Measurements from ENCODE around the gene DNAH5. TPM values are rescaled to one million over a fixed set of nuclear protein-coding genes. Genes with fewer than 3 reads are reported as not detected.

DNAH5 gene
- total RNA-seq, 1 experiment from 2014 or later = 0.14 TPM

GRCh38 chr5:13910637-13911288 lies 33.7 kb downstream of the DNAH5 start:
- no peak for DNase-seq
- Histone ChIP-seq H3K36me3 (ENCODE audit: control insufficient read depth, insufficient read depth, low read length) (no peaks in the 10 kb centered on the region), H3K9me3 (no peaks in the 10 kb centered on the region), H3K4me3 (ENCODE audit: low read depth, low read length) (no peak overlapping the region), H3K27me3 (replicated peaks; ENCODE audit: control insufficient read depth, insufficient read depth, low read length) (no peaks in the 10 kb centered on the region), H3K4me1 (no peaks in the 10 kb centered on the region)
- peaks cover 6% of the 10 kb centered on the region for H3K27me3 Mint-ChIP-seq (ENCODE audit: insufficient read depth, unreplicated experiment)
- TF ChIP-seq, protein P1, sequence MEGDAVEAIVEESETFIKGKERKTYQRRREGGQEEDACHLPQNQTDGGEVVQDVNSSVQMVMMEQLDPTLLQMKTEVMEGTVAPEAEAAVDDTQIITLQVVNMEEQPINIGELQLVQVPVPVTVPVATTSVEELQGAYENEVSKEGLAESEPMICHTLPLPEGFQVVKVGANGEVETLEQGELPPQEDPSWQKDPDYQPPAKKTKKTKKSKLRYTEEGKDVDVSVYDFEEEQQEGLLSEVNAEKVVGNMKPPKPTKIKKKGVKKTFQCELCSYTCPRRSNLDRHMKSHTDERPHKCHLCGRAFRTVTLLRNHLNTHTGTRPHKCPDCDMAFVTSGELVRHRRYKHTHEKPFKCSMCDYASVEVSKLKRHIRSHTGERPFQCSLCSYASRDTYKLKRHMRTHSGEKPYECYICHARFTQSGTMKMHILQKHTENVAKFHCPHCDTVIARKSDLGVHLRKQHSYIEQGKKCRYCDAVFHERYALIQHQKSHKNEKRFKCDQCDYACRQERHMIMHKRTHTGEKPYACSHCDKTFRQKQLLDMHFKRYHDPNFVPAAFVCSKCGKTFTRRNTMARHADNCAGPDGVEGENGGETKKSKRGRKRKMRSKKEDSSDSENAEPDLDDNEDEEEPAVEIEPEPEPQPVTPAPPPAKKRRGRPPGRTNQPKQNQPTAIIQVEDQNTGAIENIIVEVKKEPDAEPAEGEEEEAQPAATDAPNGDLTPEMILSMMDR (IDR thresholded peaks at IDR 0.05; ENCODE audit: insufficient read depth in 1 of 2, low read depth in 1 of 2, low read length in 1 of 2, severe bottlenecking in 1 of 2, unreplicated experiment in 1 of 2) = no peak
- ChIA-PET CTCF (interaction anchor here (1.8 kb wide), 1 partner anchor 46 kb away, joined by 4 read pairs; no protein-coding TSS in a partner anchor), POLR2A (no interaction called here)
- no peaks in the 10 kb centered on the region for H3K4me1 Mint-ChIP-seq (ENCODE audit: low read depth, unreplicated experiment)
- no TSS peak for BruUV-seq (replicated peaks)
- intact Hi-C loops (cut with micrococcal nuclease; ENCODE audit: unreplicated experiment) = no loop called here
- no peaks in the 10 kb centered on the region for H3K36me3 Mint-ChIP-seq (ENCODE audit: insufficient read depth, unreplicated experiment)
- H3K27ac Mint-ChIP-seq (ENCODE audit: unreplicated experiment) = no peak overlapping the region
- H3K4me3 Mint-ChIP-seq (ENCODE audit: unreplicated experiment) = no peak overlapping the region
- H3K9me3 Mint-ChIP-seq (ENCODE audit: unreplicated experiment) = no peaks in the 10 kb centered on the region

DNA sequence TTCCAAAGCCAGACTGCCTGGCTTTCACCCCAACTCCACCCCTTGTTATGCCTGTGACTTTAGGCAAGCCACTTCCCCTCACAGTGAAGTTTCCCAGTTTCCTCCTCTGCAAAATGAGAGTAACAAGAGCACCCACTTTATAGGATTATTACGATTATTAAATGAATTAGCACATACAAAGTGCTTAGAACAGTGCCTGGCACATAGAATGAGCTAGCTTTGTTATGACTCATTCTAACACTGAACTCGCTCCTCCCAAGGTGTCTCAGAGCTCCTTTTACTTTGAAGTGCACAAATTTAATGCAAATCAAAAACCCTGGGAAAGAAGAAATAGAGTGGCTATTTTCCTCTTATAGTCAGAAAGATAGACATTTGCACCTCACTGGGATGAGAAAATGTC lies 34.3 kb downstream of the DNAH5 start:
- POLR2A ChIA-PET = no interaction called here
- intact Hi-C loops (cut with micrococcal nuclease; ENCODE audit: unreplicated experiment) = no loop called here
- Mint-ChIP-seq H3K9me3 (ENCODE audit: unreplicated experiment) (no peaks in the 10 kb centered on the region), H3K4me1 (ENCODE audit: low read depth, unreplicated experiment) (no peaks in the 10 kb centered on the region), H3K36me3 (ENCODE audit: insufficient read depth, unreplicated experiment) (no peaks in the 10 kb centered on the region), H3K27me3 (ENCODE audit: insufficient read depth, unreplicated experiment) (peaks cover 6% of the 10 kb centered on the region), H3K27ac (ENCODE audit: unreplicated experiment) (no peak overlapping the region), H3K4me3 (ENCODE audit: unreplicated experiment) (no peak overlapping the region)
- H3K4me1 ChIP-seq = no peaks in the 10 kb centered on the region
- no peaks in the 10 kb centered on the region for H3K27me3 ChIP-seq (replicated peaks; ENCODE audit: control insufficient read depth, insufficient read depth, low read length)
- TF ChIP-seq, protein P1 (IDR thresholded peaks at IDR 0.05; ENCODE audit: insufficient read depth in 1 of 2, low read depth in 1 of 2, low read length in 1 of 2, severe bottlenecking in 1 of 2, unreplicated experiment in 1 of 2) = no peak
- H3K4me3 ChIP-seq (ENCODE audit: low read depth, low read length) = no peak overlapping the region
- H3K9me3 ChIP-seq = no peaks in the 10 kb centered on the region
- CTCF ChIA-PET = interaction anchor here (1.8 kb wide), 1 partner anchor 47 kb away, joined by 4 read pairs; no protein-coding TSS in a partner anchor
- H3K36me3 ChIP-seq (ENCODE audit: control insufficient read depth, insufficient read depth, low read length) = no peaks in the 10 kb centered on the region
- BruUV-seq (replicated peaks) = no TSS peak
- DNase-seq = no peak

DNA sequence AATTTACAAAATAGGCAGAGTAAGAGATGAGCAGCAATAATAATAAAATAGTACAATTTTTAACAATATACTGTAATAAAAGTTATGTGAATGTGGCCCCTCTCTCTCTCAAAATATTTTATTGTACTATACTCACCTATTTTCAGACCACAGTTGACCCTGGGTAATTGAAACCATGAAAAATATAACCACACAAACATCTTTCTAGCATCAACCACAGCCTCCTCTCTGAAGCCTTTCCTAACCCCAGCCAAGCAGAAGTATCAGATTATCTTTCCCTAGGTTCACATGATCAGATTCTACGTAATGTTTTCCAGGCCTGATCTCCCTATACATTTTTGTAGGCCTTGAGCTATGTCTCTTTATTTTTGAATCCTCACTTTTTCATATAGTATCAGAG lies 35.2 kb downstream of the DNAH5 start:
- Mint-ChIP-seq H3K27ac (ENCODE audit: unreplicated experiment) (no peak overlapping the region), H3K4me3 (ENCODE audit: unreplicated experiment) (no peak overlapping the region), H3K27me3 (ENCODE audit: insufficient read depth, unreplicated experiment) (peaks cover 6% of the 10 kb centered on the region), H3K36me3 (ENCODE audit: insufficient read depth, unreplicated experiment) (no peaks in the 10 kb centered on the region), H3K9me3 (ENCODE audit: unreplicated experiment) (no peaks in the 10 kb centered on the region), H3K4me1 (ENCODE audit: low read depth, unreplicated experiment) (no peaks in the 10 kb centered on the region)
- TF ChIP-seq, protein P1 (IDR thresholded peaks at IDR 0.05; ENCODE audit: insufficient read depth in 1 of 2, low read depth in 1 of 2, low read length in 1 of 2, severe bottlenecking in 1 of 2, unreplicated experiment in 1 of 2) = no peak
- ChIA-PET CTCF (interaction anchor here (1.8 kb wide), 1 partner anchor 48 kb away, joined by 4 read pairs; no protein-coding TSS in a partner anchor), POLR2A (no interaction called here)
- no peak for DNase-seq
- Histone ChIP-seq H3K9me3 (no peaks in the 10 kb centered on the region), H3K36me3 (ENCODE audit: control insufficient read depth, insufficient read depth, low read length) (no peaks in the 10 kb centered on the region), H3K4me3 (ENCODE audit: low read depth, low read length) (no peak overlapping the region), H3K27me3 (replicated peaks; ENCODE audit: control insufficient read depth, insufficient read depth, low read length) (no peaks in the 10 kb centered on the region), H3K4me1 (no peaks in the 10 kb centered on the region)
- intact Hi-C loops (cut with micrococcal nuclease; ENCODE audit: unreplicated experiment) = no loop called here
- no TSS peak for BruUV-seq (replicated peaks)
